ENCODE results near the gene SOWAHC.

DNA sequence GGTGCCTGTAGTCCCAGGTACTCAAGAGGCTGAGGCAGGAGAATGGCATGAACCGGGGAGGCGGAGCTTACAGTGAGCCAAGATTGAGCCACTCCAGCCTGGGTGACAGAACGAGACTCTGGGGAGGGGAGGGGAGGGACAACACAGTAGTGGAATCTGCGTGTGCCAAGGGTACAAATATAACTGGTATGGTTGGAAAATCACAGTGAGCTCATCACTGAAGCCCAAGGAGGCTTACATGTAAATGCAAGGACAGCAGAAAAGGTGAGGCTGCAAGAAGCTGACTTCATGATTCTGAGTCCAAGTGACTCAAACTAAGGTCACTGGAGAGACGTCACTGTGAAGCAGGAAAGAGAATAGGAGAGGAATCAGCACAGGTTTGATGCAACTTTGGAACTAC lies 9.6 kb upstream of the SOWAHC start:
- TF ChIP-seq EZH2 (IDR thresholded peaks at IDR 0.05; ENCODE audit: low read length, missing control alignments): no peak
- TF ChIP-seq CTCF (conservative IDR thresholded peaks at IDR 0.05 in 1 of 2, IDR thresholded peaks at IDR 0.05 in 1 of 2; ENCODE audit: low read depth in 1 of 2, low read length in 2 of 2): no peak
